Measurements from ENCODE around the gene NSL1.

DNA sequence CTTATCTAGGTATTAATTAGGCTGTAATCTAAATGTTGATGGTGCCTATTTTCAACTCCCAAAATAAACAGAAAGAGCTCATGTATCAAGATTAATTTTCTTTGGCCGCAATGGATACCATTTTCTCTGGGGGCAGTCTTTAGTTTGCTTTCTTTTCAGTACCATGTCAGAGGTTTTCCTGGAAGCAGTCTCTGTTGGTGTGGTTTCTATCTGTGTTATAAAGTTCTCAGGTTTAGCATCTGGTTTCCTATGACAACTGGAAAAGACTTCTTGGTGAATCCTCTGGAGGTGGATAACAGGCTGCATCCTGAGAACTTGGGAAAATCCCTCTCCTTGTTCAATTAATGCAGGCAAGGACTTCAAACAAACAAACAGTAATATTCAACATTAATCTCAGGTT, 53.2 kb downstream of the NSL1 start:
- TF ChIP-seq, protein P1, sequence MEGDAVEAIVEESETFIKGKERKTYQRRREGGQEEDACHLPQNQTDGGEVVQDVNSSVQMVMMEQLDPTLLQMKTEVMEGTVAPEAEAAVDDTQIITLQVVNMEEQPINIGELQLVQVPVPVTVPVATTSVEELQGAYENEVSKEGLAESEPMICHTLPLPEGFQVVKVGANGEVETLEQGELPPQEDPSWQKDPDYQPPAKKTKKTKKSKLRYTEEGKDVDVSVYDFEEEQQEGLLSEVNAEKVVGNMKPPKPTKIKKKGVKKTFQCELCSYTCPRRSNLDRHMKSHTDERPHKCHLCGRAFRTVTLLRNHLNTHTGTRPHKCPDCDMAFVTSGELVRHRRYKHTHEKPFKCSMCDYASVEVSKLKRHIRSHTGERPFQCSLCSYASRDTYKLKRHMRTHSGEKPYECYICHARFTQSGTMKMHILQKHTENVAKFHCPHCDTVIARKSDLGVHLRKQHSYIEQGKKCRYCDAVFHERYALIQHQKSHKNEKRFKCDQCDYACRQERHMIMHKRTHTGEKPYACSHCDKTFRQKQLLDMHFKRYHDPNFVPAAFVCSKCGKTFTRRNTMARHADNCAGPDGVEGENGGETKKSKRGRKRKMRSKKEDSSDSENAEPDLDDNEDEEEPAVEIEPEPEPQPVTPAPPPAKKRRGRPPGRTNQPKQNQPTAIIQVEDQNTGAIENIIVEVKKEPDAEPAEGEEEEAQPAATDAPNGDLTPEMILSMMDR (IDR thresholded peaks at IDR 0.05; ENCODE audit: low read depth, low read length): no peak
- TF ChIP-seq POLR2A (IDR thresholded peaks at IDR 0.05; ENCODE audit: extremely low read depth, insufficient read length): no peak

All from NB4 (cell line).